DMS114 treated with DMSO at 0.1 percent for 48 hours (cell line): Measurements from ENCODE around the gene PARD3.

Source experiments
- DNase-seq: peaks from one replicate; lab custom pipeline; 2025; ENCODE audit not compliant: unreplicated experiment; lab: John Stamatoyannopoulos, UW

PARD3 gene

DNA sequence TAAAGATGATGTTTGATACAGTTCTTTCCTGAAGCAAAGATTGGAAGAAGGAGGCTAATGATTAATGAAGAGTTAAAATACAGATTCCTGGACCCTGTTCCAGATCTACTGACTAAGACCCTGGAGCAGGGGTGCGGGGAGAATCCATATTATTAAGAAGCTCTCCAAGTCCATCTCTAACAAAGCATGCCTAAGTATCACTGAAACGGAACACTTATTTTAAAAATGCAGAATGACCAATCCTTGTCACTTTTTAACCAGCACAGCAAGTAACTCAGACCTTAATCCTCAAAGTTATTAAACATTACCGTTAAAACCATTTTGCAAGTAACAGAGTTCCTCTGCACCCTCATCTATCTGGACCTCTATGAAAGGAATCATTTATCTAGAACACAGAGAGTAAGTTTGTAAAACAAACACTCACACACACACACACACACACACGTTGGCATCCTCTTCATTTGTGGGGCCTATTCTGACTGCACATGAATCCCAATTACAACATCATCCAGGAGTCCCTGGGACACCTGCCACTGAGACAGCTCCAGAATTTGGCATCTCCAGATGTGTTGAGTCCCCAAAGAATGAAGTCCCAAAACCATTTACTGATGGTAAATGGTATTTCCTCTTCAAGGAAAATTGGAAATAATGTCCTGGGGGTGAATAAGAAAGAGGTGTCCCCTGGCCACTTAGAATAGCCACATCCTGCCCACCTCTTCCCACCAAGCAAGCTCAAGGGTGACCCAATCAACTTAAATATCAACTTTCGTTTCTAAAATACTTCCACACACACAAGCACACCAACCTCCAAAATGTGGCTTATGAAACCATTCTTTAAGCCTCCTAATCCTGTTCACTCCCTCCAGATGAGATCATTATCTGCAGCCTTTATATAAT lies 117.5 kb downstream of the PARD3 start:
- no peak for DNase-seq

DNA sequence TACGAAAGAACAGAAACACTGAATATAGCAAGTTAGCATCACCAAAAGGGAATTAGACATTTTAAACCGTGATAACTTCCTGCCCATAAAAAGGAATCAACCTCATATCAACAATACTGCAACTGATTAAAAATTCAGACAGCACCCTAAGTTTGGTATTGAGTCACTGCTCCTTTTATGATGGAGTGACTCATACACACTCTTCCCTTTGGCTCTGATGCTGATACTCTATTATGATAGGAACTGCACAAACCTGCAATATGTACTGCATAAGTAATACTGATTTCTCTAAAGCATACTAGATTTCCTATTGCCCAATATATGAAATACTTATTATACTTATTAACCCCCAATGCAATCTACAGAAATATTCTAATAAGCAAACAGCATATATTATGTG lies 118.7 kb downstream of the PARD3 start:
- no peak for DNase-seq

DNA sequence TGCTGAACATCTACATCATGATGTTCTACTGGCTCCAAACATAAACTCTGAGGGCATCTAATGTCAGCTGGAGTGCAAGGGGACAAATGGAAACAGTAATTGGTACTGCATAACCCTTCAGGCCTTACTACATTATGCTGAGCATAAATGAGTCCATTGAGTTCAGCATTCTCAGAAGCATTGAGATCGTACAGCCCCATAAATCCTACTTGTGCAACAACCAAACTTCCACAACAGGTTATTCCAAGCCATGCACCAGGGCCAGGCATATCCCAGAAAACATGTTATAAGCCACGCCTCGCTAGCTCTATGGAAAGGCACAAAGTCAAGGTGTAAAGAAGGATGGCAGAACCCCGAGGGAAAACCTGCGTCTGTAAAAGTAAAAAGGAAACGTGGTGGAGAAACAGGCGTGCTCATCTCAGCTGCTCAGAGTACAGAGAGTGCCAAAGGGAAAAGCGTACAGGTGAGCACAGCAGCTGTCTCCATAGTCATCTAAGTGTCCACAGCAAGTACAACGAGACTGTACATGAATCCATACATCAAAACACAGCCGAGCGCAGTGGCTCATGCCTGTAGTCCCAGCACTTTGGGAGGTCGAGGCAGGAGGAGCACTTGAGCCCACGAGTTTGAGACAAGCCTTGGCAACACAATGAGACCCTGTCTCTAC lies 124.6 kb downstream of the PARD3 start:
- DNase-seq = no peak

DNA sequence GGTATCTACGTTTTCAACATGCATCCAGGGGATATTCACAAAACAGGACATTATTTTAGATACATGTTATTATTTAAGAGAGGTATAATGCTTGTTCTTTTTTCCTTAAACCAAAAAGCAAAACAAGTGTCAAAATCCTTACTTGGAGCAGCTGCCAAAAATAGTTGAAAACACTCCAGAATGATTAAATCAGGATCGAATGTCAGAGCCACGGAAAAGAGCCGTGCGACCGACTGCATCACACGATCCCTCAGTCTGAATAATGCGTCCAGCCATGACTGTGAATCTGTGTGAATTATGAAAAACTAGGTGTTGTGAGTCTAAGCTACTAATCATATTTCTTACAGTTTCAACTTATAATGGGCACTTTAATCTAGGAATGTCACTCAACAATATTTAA lies 126.0 kb downstream of the PARD3 start:
- no peak for DNase-seq

DNA sequence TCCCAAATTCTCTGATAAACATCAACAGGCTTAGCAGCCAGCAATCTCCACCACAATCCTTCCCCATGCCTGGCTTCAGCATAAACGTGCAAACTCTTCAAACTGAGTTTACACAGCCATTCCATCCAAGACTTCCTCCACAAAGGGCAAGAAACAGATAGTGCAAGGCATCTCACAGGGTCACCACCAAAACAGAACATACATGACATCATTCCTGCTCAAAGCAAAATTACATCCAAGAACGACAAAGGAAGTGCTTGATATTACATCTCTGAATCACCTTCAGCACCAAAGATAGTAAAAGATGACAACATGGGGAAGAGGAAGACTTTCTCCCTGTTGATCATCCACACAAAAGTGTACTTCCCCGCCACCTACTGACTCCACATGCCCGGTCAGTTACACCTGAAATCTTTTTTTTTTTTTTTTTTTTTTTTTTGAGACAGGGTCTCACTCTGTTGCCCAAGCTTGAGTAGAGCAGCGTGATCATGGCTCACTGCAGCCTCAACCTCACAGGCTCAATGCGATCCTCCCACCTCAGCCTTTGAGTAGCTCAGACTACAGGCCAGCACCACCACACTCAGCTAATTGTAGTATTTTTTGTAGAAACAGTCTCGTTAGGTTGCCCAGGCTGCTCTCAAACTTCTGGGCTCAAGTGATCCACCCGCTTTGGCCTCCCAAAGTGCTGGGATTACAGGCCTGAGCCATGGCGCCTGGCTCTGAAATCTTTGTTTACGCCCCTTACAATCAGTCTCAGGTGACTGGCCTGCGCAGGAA lies 127.5 kb downstream of the PARD3 start:
- no peak for DNase-seq

DNA sequence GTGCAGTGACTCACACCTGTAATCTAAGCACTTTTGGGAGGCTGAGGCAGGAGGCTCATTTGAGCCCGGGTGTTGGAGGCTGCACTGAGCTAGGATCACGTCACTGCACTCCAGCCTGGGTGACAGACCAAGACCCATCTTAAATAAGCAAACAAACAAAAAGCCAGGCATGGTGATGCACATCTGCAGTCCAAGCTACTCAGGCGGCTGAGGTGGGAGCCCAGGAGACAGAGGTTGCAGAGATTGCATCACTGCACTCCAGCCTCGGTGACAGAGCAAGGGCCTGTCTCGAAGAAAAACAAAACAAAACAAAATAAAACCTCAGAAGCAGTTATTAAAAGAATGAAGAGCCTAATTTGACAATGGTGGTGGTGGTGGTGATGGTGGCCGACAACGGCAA lies 132.5 kb downstream of the PARD3 start:
- no peak for DNase-seq

DNA sequence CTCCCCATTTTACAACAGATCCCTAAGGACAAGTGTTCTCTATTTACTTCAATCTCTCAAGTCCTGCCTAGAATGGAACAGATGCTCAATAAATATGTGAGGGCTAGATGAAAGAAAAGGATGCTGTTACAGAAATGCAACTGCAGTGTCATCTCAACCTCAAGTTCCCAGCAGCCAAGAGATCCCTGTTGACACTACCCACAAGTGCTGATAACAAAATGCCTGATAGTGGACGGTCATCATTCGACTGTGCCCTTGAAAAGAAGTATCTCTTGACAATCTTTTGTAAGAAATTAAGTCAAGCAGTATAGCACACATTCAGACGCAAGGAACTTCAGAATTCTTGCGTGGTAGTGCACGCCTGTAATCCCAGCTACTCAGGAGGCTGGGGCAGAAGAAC lies 133.2 kb downstream of the PARD3 start:
- DNase-seq = no peak

DNA sequence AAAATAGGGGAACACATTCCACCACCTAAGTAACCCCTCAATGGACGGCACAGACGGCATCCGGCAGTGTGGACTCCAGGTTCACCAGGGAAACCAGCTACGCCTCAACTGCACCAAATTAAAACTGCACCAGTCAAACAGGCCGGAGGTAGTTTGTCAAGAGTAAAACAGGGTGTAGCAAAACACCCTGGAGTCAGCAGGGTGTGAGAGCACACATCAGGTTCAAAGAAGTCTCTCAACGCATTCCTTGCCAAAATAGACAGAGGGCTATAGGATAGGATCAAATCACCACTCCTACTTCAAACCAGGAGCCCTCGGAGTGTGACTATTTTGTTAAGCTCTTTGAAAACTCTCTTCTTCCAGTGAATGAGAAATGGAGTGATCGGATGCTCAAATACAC lies 135.9 kb downstream of the PARD3 start:
- DNase-seq = no peak

DNA sequence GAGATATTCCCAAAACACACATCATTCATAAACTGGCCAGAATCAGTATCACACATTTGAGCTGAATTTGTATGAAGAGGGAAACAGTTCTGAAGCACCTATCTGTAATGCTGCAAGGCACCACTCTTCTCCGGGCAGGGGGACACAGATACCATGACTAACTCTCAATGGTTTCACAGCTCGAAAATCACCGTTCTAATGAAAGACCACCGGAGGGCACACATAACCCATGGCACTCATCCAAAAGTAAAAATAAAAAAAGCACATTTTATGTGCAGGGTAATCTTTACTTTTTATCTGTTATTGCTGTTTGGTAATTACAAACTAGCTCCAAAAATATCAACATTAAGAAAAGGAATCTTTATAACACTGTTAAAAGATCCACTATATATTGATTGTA lies 137.5 kb downstream of the PARD3 start:
- no peak for DNase-seq

DNA sequence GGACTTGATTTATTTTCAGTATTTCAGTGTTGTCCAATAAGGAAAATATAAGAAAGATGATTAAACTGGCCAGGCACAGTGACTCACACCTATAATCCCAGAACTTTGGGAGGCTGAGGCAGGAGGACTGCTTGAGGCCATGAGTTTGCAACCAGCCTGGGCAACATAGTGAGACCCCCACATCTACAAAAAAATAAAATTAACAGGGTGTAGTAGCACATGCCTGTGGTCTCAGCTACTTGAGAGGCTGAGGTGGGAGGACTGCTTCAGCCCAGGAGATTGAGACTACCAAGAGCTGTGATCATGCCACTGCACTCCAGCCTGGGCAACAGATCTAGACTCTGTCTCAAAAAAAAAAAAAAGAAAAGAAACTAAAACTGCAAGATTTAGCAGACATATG lies 138.0 kb downstream of the PARD3 start:
- DNase-seq = no peak

DNA sequence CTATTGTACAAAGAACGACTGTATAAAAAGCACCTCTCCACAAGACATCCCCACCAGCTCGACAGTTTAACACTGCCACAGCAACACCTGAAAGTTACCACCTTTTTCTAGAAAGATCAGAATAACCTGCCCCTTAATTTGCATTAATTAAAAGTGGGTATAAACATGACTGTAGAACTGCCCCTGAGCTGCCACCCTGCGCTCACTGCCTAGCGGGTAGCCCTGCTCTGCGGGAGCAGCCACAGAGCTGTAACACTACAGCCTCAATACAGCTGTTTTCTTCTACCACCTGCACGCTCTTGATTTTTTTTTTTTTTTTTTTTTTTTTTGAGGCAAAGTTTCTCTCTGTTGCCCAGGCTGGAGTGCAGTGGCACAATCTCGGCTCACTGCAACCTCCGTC lies 140.9 kb downstream of the PARD3 start:
- DNase-seq = no peak

DNA sequence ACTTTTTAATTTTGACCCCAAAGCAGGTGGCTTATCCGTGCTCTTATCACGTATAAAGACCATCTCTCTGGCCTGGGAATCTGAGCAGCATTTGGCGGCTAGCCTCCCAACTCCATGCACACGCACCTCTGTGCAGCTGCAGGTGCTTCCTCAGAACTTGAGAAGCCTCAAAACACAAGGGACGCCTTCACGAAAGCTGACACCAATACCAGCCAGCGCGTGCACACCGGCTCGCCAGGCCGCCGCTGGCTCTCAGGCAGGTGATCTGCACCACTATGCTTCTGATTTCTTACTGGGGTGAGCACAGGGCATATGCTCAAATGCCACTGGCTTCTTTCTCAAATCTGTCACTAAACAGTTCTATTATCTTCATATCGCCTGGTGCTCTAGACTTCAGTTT lies 145.0 kb downstream of the PARD3 start:
- DNase-seq = no peak

DNA sequence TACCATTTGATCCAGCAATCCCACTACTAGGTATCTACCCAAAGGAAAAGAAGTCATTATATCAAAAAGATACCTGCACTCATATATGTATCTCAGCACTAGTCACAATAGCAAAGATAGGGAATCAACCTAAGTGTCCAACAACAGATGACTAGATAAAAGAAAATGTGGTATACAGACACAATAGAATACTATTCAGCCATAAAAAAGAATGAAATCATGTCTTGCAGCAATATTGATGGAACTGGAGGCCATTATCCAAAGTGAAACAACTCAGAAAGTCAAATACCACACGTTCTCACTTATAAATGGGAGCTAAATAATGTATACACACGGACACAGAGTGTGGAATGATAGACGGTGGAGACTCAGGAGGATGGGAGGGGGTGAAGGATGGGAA lies 146.0 kb downstream of the PARD3 start:
- no peak for DNase-seq

DNA sequence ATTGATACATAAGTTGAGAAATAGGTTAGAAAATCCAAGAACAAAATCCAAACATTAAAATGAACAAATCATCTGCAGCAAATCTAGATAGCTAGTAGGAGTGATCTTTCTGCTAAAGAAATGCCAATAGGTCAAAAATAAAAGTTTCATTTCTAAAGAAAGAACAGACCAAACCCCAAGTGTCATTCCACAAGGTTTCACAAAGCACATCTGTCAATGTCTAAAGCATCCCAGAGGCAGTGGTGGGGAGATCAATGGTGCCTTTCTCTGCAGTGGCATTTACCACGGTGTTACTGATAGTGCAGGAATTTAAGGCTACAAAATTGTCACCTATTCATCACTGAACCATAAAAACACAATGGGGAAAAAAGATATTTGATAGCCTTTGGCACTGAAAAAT lies 147.9 kb downstream of the PARD3 start:
- DNase-seq = no peak

DNA sequence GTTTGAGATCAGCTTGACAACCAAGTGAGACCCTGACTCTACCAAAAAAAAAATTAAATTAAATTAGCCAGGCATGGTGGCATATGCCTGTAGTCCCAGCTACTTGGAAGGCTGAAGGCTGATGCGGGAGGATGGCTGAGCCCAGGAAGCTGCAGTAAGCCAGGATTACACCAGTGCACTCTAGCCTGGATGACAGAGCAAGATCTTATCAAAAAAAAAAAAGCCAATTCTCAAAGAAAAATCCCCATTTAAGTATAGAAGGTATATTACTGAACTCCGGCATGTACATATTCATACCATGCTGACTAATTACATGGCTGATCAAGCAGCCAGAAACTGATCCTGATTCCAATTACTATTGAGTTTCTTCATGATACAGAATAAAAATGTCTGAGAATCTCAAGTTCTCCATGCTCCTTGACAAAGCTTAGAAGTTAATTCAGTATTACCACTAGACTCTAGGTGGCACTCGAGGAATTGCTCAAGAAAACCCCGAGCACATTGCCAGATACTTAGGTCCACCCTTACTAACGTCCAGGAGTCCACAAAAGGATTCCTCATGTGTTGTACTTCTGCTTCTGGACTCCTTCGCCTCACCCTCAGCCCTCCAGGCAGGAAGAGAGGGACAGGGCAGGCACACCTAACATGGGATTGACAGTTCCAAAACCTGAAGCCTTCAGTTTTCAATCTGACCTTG lies 148.9 kb downstream of the PARD3 start:
- peak; percentile 77 for DNase-seq

DNA sequence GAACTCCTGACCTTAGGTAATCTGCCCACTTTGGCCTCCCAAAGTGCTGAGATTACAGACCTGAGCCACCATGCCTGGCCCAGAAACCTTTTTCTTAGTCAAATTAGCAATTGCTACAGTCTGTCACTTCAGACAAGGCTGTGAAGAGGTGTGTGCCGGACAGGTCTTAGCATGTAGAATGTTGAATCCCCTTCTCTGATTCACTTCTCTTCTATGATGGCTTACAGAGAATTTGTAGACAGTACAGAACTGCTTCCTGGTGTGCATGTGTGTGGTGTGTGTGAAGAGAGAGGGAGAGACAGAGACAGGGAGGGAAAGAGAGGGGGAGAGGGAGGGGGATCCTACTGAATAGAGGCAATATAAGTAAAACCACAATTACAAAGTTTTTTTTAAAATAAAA lies 150.4 kb downstream of the PARD3 start:
- DNase-seq = no peak

DNA sequence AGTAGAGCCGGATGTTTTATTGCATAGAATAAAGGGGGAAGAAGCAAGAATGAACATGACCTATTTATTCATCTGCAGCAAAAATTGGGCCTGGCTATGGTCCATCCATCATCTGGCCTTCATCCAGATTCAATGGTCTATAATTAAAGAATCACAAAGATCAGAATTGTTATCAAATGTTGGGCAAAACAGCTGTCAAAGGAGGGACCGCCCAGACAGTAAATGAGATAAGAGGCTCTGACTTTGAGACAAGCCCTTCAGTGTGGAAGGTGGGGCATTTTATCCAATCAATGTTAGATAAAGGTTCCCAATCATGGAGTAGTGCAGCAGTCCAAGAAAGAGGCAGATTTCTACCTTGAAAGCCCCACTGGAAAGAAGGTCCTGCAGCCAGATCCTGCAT lies 153.5 kb downstream of the PARD3 start:
- no peak for DNase-seq

DNA sequence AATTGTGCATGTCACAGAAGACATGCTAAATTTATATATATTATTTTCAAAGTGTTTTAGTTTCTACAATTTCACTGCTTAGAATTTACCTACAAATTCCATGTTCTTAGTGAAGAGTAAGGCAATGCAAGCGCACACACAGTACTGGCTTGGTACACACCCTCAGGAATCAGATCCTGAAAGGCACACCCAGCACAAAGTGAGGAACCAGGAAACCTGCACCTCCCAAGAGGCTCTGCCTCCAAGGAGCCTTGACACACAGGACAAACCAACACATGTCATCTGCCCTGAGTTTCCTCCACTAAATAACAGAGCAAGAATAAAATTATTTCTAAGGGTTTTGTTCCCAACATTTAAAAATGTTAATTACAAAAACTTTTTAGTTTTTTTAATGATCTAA lies 156.2 kb downstream of the PARD3 start:
- no peak for DNase-seq

DNA sequence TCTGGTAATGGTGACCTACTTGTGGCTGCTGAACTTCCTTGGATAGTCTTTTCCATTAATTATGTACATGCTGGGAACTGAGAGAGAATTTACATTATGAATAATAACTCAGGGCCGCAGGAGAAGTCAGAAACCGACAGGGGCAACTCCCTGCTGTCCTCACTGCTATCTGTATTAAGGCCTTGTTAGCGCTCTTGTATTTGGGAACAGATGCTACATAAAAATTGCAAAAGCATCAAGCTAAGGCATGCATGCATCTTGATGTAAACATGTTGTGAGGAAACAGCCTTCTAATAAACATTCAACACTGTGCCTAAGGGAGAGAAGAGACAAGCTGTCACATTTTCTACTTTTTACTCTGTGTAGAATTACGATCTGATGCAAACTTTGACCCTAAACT lies 158.4 kb downstream of the PARD3 start:
- no peak for DNase-seq

DNA sequence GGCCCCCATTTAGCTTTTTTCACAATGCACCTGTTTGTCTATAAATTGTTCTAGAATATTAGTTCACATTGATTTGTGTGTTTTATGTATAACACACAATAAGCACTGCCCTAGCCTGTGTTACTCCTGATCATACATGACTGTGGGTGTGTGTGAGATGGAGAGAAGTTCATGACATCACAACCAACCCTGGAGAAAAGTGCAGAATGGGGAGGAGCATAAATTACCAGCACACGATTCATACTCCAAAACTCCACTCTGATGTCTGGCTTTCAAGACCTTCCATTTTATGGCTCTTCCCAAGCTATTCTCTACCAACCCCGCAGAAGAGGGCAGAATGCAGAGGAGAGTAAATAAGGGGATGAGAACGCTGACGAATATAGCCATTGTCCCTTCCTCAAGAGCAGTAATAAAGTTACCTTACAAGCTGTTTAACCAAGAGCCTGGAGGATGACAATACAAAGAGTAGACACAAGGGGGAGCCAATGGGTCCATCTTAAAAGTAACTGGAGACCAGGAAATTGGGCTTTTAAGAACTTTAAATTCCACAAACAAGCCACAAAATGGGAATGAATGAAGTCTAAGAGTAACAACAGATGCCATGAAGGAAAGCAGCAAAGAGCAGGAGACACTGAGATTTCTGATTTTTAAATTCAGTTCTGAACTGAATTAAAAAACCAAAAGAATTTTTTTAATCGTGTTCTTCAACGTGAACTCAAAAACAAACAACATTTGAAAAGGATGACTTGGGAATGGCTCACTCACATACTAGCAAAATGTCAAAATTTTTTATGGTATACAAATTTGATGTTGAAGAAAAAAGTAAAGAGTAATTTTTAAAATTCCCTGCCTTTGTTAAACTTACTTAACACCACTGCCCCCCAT lies 159.6 kb downstream of the PARD3 start:
- DNase-seq = peak; percentile 52
